T-cell (primary cell): ENCODE data around the gene FREM1. TPM values are rescaled to one million over a fixed set of nuclear protein-coding genes. Genes with fewer than 3 reads are reported as not detected.

Experiments
- ATAC-seq, 4 experiments: fragments of 200-7000 bp in 3 of 4; fragments of 150-1000 bp in 1 of 4; cut with Tn5 transposase; replicated peaks in 1 of 4; 1 replicate in 3 of 4; 2 replicates in 1 of 4; pipeline ENCODE4 v1.10.0; 2021; ENCODE audit warnings: moderate library complexity in 3 of 4, mild to moderate bottlenecking in 2 of 4, moderate number of reproducible peaks in 1 of 4
- CTCF ChIA-PET, 2 donors: fragments of 300-600 bp; sonication (Branson Sonifier 250); formaldehyde crosslinking; loops; one replicate each; lab custom pipeline; 2022; ENCODE audit warnings: antibody characterized with exemption in 2 of 2; lab: Charles Lee
- POLR2A ChIA-PET, 2 donors: fragments of 300-600 bp; sonication (Branson Sonifier 250); formaldehyde crosslinking; loops; one replicate each; lab custom pipeline; 2022; ENCODE audit warnings: antibody characterized with exemption in 2 of 2; lab: Charles Lee
- DNase-seq, 35 experiments: peaks; one replicate each; pipeline versions ENCODE4 v3.0.0 to v3.0.0-alpha.2; 2013 to 2023
- H3K27ac ChIP-seq: one replicate; pipeline ENCODE4 v1.5.1; 2013; ENCODE audit warnings: low read length
- H3K27me3 ChIP-seq, 2 experiments: replicated peaks in 1 of 2; 1 replicate in 1 of 2; 2 replicates in 1 of 2; pipeline versions ENCODE4 v1.6.1 to v1.7.0; 2013; ENCODE audit warnings: low read length in 1 of 2, mixed read lengths in 1 of 2; ENCODE audit not compliant: control insufficient read depth in 2 of 2, insufficient read depth in 2 of 2; ENCODE audit errors: extremely low read depth in 1 of 2
- H3K36me3 ChIP-seq, 2 donors: 1 replicate in 1 of 2; 2 replicates in 1 of 2; pipeline versions ENCODE4 v1.6.1 to v1.7.0; 2013; ENCODE audit warnings: low read length in 1 of 2; ENCODE audit not compliant: control insufficient read depth in 2 of 2, insufficient read depth in 1 of 2; ENCODE audit errors: extremely low read depth in 1 of 2
- H3K4me1 ChIP-seq, 2 experiments: 1 replicate in 1 of 2; 2 replicates in 1 of 2; pipeline versions ENCODE4 v1.6.1 to v1.7.0; 2013; ENCODE audit warnings: low read length in 2 of 2, mixed read lengths in 1 of 2; ENCODE audit not compliant: insufficient read depth in 2 of 2, control insufficient read depth in 1 of 2; ENCODE audit errors: extremely low read depth in 1 of 2
- H3K4me3 ChIP-seq, 2 donors: 1 replicate in 1 of 2; 2 replicates in 1 of 2; pipeline versions ENCODE4 v1.5.1 to v1.7.0; 2013; ENCODE audit warnings: mild to moderate bottlenecking in 2 of 2, low read length in 1 of 2, moderate library complexity in 1 of 2; ENCODE audit not compliant: control insufficient read depth in 1 of 2; ENCODE audit errors: extremely low read depth in 1 of 2
- H3K9me3 ChIP-seq: 2 replicates; pipeline ENCODE4 v1.7.0; 2013
- H3K27ac Mint-ChIP-seq, 2 donors: one replicate each; pipeline ENCODE4 v1.8.0; 2020 to 2021; ENCODE audit warnings: mild to moderate bottlenecking in 2 of 2, mixed read lengths in 2 of 2
- H3K27me3 Mint-ChIP-seq, 2 donors: one replicate each; pipeline ENCODE4 v1.8.0; 2021 to 2022; ENCODE audit warnings: mixed read lengths in 2 of 2
- H3K36me3 Mint-ChIP-seq: one replicate; pipeline ENCODE4 v1.8.0; 2021; ENCODE audit warnings: mixed read lengths
- H3K4me1 Mint-ChIP-seq, 3 donors: one replicate each; pipeline ENCODE4 v1.8.0; 2020 to 2022; ENCODE audit warnings: mixed read lengths in 3 of 3, mild to moderate bottlenecking in 1 of 3
- H3K4me3 Mint-ChIP-seq, 3 donors: one replicate each; pipeline ENCODE4 v1.8.0; 2020 to 2022; ENCODE audit warnings: mild to moderate bottlenecking in 3 of 3, mixed read lengths in 3 of 3, moderate library complexity in 3 of 3
- H3K9me3 Mint-ChIP-seq, 3 donors: one replicate each; pipeline ENCODE4 v1.8.0; 2020 to 2022; ENCODE audit warnings: mixed read lengths in 3 of 3
- WGBS: methylation state at CpG from one replicate; pipeline ENCODE4 v1.1.5; 2013; ENCODE audit warnings: missing lambda C conversion rate; ENCODE audit not compliant: insufficient coverage; 5-methylcytosine and 5-hydroxymethylcytosine counted together
- total RNA-seq, 35 experiments: library from RNA in 6 of 35; stranded (reverse) in 6 of 35; fragments of 120-200 nt in 1 of 35; gene quantifications; one replicate each; pipeline versions ENCODE4 v1.2.1 to v1.2.4 and lab custom pipeline; 2013 to 2026

The FREM1 gene
- total RNA-seq, 5 donors from 2014 or later (not counting 1 experiment from before 2014, with no cell fraction given), result 0.26 to 0.76 (median 0.39) TPM; not detected in 1

DNA sequence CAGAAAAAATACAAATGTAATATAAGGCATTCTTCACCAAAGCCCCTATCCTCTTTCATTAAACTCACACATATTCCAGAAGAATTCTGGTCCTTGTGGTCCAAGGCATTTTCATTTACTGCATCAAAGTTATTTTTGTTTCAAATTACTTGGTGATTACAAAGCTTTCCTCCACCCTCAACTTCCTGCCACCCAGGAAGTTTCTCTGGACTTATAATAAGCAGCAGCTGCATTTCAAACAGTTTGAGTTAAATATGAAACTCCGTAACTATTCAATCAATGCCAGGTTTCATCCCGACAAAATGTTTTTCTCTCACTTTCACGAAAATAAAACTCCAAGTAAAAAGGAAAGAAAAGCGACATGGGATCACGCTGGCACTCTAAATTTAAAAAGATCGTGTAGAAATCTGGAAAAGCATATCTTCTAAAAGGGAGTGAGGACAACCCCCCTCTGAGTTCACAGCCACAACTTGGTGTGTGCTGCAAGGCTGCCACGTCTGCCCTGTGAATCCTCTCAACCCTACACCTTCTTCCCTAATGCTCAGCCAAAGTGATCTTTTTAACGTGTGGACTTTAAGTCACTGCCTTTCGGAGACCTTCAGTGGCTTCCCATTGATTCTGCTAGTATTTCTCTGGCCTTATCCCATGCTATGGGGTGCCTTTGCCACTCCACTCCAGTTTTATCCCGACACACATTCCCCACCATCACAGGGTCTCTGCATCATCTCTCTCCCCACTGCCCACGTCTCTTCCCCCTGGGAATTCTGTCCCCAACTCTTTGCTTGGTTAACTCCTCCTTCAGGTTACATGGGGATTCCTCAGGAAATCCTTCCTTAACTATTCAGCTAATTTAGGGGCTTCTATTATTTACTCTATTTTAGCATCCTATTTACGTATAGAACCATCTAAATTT is 96.6 kb downstream of the FREM1 start:
- Histone ChIP-seq H3K36me3 (no peaks in the 10 kb centered on the region), H3K9me3 (no peaks in the 10 kb centered on the region), H3K4me3 (no peak overlapping the region), H3K4me1 (no peaks in the 10 kb centered on the region), H3K27ac (no peak overlapping the region), H3K27me3 (no peaks in the 10 kb centered on the region)
- Mint-ChIP-seq H3K4me3 (no peak overlapping the region), H3K9me3 (peaks cover 0 to 3% (median 3%) of the 10 kb centered on the region in 3 donors), H3K27ac (no peak overlapping the region), H3K27me3 (peaks cover 5 to 26% of the 10 kb centered on the region in 2 donors), H3K4me1 (no peaks in the 10 kb centered on the region), H3K36me3 (no peaks in the 10 kb centered on the region)
- 51% methylated on average over 5 of the region's 12 CpGs for WGBS
- DNase-seq (no peak), ATAC-seq (no peak)
- ChIA-PET POLR2A (interaction anchor here in 1 of 2 donors (0.6 kb wide), 1 partner anchor 27 kb away, joined by 5 read pairs; no protein-coding TSS in a partner anchor), CTCF (interaction anchor here in 1 of 2 donors (0.7 kb wide), 1 partner anchor 1322 kb away, joined by 3 read pairs; no protein-coding TSS in a partner anchor)

DNA sequence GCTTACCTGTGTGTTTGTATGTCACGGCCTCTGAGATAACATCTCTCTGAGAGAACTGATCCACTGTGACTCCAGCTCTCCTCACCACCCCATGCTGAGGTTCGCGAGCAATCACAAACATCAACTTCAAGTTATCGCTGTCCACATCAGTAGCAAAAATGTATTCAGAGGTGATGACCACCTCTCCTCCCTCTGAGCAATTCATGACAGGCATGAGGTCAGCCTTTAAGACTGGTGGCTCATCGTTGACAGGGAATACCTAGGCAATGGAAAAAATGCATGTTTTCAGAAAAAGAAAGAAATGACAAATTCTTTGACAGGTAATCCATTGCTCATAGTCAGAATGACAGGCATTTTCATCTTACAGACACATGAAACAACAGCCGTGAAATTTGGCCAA is 97.4 kb downstream of the FREM1 start:
- ChIA-PET CTCF (interaction anchor here in 1 of 2 donors (0.7 kb wide), 1 partner anchor 1321 kb away, joined by 3 read pairs; no protein-coding TSS in a partner anchor), POLR2A (interaction anchor here in 1 of 2 donors (0.6 kb wide), 1 partner anchor 27 kb away, joined by 5 read pairs; no protein-coding TSS in a partner anchor)
- Histone ChIP-seq H3K27me3 (no peaks in the 10 kb centered on the region), H3K4me1 (no peaks in the 10 kb centered on the region), H3K4me3 (no peak overlapping the region), H3K9me3 (no peaks in the 10 kb centered on the region), H3K36me3 (no peaks in the 10 kb centered on the region), H3K27ac (no peak overlapping the region)
- H3K27ac Mint-ChIP-seq, result no peak overlapping the region
- ATAC-seq (no peak), DNase-seq (no peak)
- H3K36me3 Mint-ChIP-seq, result no peaks in the 10 kb centered on the region
- H3K4me3 Mint-ChIP-seq, result no peak overlapping the region
- peaks cover 5 to 19% of the 10 kb centered on the region in 2 donors for H3K27me3 Mint-ChIP-seq
- 81% methylated on average over 2 of the region's 6 CpGs for WGBS
- peaks cover 0 to 3% (median 3%) of the 10 kb centered on the region in 3 donors for H3K9me3 Mint-ChIP-seq
- no peaks in the 10 kb centered on the region for H3K4me1 Mint-ChIP-seq

DNA sequence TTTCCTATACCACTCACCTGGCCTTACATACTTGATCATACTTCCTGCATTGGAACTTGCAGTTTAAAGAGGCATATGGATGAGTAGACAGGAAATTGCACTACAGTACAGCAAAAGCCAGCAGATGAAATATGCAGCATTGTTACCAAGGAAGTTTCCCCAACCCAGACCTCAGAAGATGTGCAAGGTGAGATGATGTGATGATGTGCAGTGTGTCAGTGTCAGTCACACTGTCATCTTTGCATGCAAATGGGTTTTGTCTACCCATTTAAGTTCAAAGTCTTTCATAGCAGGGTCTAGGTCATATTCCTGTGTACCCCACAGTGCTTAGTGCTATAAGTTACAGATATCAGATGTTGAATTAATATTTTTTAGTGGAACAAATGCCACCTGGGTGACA is 98.4 kb downstream of the FREM1 start:
- CTCF ChIA-PET, result no interaction called here
- Histone ChIP-seq H3K4me3 (no peak overlapping the region), H3K9me3 (no peaks in the 10 kb centered on the region), H3K4me1 (no peaks in the 10 kb centered on the region), H3K27me3 (no peaks in the 10 kb centered on the region), H3K36me3 (no peaks in the 10 kb centered on the region), H3K27ac (no peak overlapping the region)
- H3K36me3 Mint-ChIP-seq, result no peaks in the 10 kb centered on the region
- no peaks in the 10 kb centered on the region for H3K4me1 Mint-ChIP-seq
- POLR2A ChIA-PET, result no interaction called here
- no peak overlapping the region for H3K4me3 Mint-ChIP-seq
- peaks cover 5 to 19% of the 10 kb centered on the region in 2 donors for H3K27me3 Mint-ChIP-seq
- DNase-seq (no peak), ATAC-seq (no peak)
- peaks cover 0 to 3% (median 3%) of the 10 kb centered on the region in 3 donors for H3K9me3 Mint-ChIP-seq
- H3K27ac Mint-ChIP-seq, result no peak overlapping the region

DNA sequence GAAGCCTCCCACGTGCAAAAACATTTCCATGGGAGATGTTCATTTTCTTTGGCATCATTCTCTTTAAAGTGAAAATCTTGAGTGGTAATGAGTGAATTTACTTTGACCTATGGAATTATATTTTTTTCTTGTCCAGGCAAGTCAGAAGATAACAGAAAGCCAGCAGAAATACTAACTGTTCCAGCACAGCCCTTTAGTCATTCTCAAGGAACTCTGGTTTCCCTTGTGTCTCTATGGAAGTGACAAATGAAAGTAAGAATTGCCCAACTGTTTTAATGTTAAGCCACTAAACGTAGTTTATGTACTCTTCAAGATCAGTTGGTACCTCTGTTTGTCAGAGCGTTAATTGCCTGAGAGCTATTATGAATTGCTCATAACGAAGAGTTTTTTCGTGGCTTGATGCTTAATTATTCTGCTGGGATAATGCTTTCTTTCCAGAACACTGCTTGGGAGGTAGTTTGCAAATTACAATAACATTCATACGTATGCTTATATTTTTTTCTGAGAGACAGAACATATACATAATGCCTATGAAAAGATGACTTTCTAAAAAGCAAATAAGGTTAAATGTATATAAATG is 103.2 kb downstream of the FREM1 start:
- Histone ChIP-seq H3K36me3 (no peaks in the 10 kb centered on the region), H3K4me3 (no peak overlapping the region), H3K4me1 (no peaks in the 10 kb centered on the region), H3K27me3 (no peaks in the 10 kb centered on the region), H3K9me3 (no peaks in the 10 kb centered on the region), H3K27ac (no peak overlapping the region)
- DNase-seq (no peak), ATAC-seq (no peak)
- H3K27me3 Mint-ChIP-seq, result peaks cover 3 to 16% of the 10 kb centered on the region in 2 donors
- no peaks in the 10 kb centered on the region for H3K36me3 Mint-ChIP-seq
- peaks cover 0 to 3% (median 3%) of the 10 kb centered on the region in 3 donors for H3K9me3 Mint-ChIP-seq
- no peaks in the 10 kb centered on the region for H3K4me1 Mint-ChIP-seq
- WGBS, result 50% methylated on average over 1 of the region's 6 CpGs
- ChIA-PET CTCF (no interaction called here), POLR2A (no interaction called here)
- no peak overlapping the region for H3K27ac Mint-ChIP-seq
- no peak overlapping the region for H3K4me3 Mint-ChIP-seq

DNA sequence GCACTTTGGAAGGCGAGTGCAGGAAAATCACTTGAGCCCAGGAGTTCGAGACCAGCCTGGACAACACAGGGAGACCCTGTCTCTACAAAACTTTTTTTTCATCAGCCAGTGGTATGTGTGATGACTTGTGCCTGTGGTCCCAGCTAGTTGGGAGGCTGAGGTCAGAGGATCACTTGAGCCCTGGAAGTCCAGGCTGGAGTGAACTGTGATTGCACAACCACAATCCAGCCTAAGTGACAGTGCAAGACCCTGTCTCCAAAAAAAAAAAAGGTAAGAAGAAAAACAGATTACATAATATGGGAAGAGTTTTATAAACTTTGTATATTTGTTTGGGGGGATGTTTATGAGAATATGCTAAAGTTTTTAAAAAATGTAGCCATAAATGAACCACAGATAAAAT is 111.2 kb downstream of the FREM1 start:
- CTCF ChIA-PET, result no interaction called here
- POLR2A ChIA-PET, result no interaction called here

DNA sequence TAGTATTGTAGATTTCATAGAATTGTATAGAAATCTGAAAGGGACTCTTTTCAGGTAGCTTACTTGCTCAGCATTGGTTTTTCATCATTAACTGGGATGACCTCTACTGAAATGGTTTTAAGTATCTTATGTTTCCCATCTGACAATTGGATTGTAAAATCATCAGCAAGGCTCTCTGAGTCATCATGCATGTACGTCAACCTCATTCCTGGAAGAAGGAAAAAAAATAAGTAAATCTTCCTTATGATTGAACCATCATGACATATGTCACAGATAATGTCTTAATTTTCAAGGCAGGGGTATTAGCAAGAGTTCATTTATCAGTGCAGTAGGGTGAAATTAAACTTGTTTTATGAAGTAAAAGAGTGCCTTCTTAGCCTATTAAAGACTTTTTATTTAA is 112.8 kb downstream of the FREM1 start:
- CTCF ChIA-PET, result no interaction called here
- no peaks in the 10 kb centered on the region for H3K36me3 Mint-ChIP-seq

More for the DNA sequence above, 111.2 kb downstream of the FREM1 start:
- Mint-ChIP-seq H3K4me1 (no peaks in the 10 kb centered on the region), H3K27me3 (peaks cover 6 to 14% of the 10 kb centered on the region in 2 donors), H3K36me3 (no peaks in the 10 kb centered on the region), H3K4me3 (no peak overlapping the region), H3K27ac (no peak overlapping the region), H3K9me3 (no peaks in the 10 kb centered on the region)
- Histone ChIP-seq H3K27ac (no peak overlapping the region), H3K4me1 (no peaks in the 10 kb centered on the region), H3K9me3 (no peaks in the 10 kb centered on the region), H3K36me3 (no peaks in the 10 kb centered on the region), H3K27me3 (peaks cover 0 to 5% of the 10 kb centered on the region in 2 experiments), H3K4me3 (no peak overlapping the region)
- DNase-seq (no peak), ATAC-seq (no peak)
- no CpG with 5 or more reads among the region's 2 CpGs for WGBS

More for the DNA sequence above, 112.8 kb downstream of the FREM1 start:
- DNase-seq, result no peak
- H3K4me3 ChIP-seq, result no peak overlapping the region
- no peak overlapping the region for H3K27ac ChIP-seq
- POLR2A ChIA-PET, result no interaction called here
- Mint-ChIP-seq H3K4me1 (no peaks in the 10 kb centered on the region), H3K4me3 (no peak overlapping the region), H3K27me3 (peaks cover 7 to 17% of the 10 kb centered on the region in 2 donors), H3K27ac (no peak overlapping the region), H3K9me3 (no peaks in the 10 kb centered on the region)
- no peaks in the 10 kb centered on the region for H3K36me3 ChIP-seq
- H3K9me3 ChIP-seq, result no peaks in the 10 kb centered on the region
- H3K4me1 ChIP-seq, result no peaks in the 10 kb centered on the region
- H3K27me3 ChIP-seq, result peaks cover 0 to 5% of the 10 kb centered on the region in 2 experiments
- ATAC-seq, result no peak
- no CpG with 5 or more reads among the region's 1 CpG for WGBS
